ENCODE measurements around the gene SATL1.

Gene SATL1

DNA sequence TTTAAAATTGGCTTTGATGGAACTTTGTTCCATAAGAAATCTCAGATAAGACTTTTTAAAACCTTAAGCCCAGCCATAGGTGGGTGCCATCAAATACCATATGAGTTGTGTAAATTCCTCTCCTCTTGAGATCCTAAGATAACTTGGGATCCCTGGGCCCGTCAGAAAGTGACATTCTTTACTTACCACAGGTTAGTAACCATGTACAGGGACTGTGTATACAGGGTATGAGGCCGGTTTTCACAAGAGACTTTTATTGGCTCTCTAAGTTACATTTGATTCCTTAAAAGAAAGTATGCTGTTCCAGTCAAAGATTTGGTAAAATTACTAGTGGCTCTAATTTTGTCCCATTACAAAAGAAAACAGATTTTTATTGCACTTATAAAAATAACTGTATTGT, 129.8 kb downstream of the SATL1 start:
- Histone ChIP-seq H3K36me3 (no peaks in the 10 kb centered on the region), H3K27me3 (ENCODE audit: insufficient read depth, low read depth, severe bottlenecking) (no peaks in the 10 kb centered on the region), H3K27ac (no peak overlapping the region), H3K4me3 (ENCODE audit: low read depth, low read length) (no peak overlapping the region), H3K9me3 (ENCODE audit: severe bottlenecking) (no peaks in the 10 kb centered on the region)
- TF ChIP-seq, protein P1, sequence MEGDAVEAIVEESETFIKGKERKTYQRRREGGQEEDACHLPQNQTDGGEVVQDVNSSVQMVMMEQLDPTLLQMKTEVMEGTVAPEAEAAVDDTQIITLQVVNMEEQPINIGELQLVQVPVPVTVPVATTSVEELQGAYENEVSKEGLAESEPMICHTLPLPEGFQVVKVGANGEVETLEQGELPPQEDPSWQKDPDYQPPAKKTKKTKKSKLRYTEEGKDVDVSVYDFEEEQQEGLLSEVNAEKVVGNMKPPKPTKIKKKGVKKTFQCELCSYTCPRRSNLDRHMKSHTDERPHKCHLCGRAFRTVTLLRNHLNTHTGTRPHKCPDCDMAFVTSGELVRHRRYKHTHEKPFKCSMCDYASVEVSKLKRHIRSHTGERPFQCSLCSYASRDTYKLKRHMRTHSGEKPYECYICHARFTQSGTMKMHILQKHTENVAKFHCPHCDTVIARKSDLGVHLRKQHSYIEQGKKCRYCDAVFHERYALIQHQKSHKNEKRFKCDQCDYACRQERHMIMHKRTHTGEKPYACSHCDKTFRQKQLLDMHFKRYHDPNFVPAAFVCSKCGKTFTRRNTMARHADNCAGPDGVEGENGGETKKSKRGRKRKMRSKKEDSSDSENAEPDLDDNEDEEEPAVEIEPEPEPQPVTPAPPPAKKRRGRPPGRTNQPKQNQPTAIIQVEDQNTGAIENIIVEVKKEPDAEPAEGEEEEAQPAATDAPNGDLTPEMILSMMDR (IDR thresholded peaks at IDR 0.05; ENCODE audit: low read depth, low read length): no peak
- no peak for DNase-seq

DNA sequence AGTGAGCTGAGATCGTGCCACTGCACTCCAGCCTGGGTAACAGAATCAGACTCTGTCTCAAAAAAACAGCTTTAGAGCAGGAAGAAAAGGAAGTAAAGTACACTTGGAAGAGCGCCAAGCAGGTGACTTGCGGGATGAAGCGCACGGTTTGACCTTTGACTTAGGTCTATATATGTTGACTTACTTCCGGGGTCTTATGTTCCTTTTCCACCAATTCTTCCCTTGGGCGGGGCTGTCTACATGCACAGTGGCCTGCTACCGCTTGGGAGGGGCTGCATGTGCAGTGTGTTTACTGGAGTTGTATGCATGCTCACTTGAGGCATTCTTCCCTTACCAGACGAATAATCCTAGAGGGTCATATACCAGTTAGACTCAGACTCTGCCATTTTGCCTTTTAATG, 131.3 kb downstream of the SATL1 start:
- no peak overlapping the region for H3K27ac ChIP-seq
- DNase-seq: no peak
- no peaks in the 10 kb centered on the region for H3K27me3 ChIP-seq (ENCODE audit: insufficient read depth, low read depth, severe bottlenecking)
- TF ChIP-seq, protein P1 (IDR thresholded peaks at IDR 0.05; ENCODE audit: low read depth, low read length): no peak
- no peaks in the 10 kb centered on the region for H3K9me3 ChIP-seq (ENCODE audit: severe bottlenecking)
- H3K4me3 ChIP-seq (ENCODE audit: low read depth, low read length): no peak overlapping the region
- H3K36me3 ChIP-seq: no peaks in the 10 kb centered on the region

DNA sequence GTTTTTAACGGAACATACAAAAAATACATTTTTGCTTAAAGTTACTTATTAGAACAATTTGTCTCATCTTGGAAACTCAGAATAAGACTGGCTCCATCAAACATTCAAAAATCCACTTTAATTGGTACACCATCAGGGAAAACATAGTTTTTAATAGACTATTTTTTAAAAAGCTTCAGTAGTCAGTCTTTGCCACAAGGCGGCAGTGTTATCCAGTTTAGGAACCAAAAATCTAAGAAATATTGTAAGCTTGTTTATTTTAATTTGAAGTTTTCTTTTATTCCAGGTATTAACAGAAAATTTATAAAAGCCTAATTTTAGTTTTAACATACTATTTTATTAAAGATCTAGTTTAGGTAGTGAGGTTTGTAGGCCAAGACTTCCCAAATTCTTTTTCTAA, 132.2 kb downstream of the SATL1 start:
- no peaks in the 10 kb centered on the region for H3K9me3 ChIP-seq (ENCODE audit: severe bottlenecking)
- H3K4me3 ChIP-seq (ENCODE audit: low read depth, low read length): no peak overlapping the region
- no peak for DNase-seq
- no peaks in the 10 kb centered on the region for H3K27me3 ChIP-seq (ENCODE audit: insufficient read depth, low read depth, severe bottlenecking)
- TF ChIP-seq, protein P1 (IDR thresholded peaks at IDR 0.05; ENCODE audit: low read depth, low read length): 0 out of 2 replicates have a peak, but pooled peaks have one; percentile 21
- no peaks in the 10 kb centered on the region for H3K36me3 ChIP-seq
- H3K27ac ChIP-seq: no peak overlapping the region

DNA sequence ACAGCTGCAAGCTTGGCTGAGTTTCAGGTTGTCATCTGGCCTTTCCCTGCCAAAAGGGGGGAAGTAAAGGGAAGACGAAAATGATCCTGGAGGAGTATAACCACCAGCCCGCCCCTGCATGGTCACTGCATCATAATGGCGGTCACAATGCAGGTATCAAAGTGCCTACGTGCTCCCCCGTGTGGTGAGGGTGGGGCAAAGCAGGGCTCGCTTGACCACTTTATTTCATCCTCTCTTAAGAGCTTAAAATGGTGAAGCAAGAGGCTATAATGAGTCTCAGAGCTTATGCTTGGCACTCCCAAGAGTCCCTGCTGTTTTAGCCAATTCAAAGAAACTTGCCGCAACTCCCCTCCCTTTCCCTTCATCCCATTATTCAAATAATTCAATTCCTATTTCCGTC, 134.3 kb downstream of the SATL1 start:
- Histone ChIP-seq H3K9me3 (ENCODE audit: severe bottlenecking) (no peaks in the 10 kb centered on the region), H3K4me3 (ENCODE audit: low read depth, low read length) (no peak overlapping the region), H3K27ac (no peak overlapping the region), H3K27me3 (ENCODE audit: insufficient read depth, low read depth, severe bottlenecking) (peaks cover 2% of the 10 kb centered on the region), H3K36me3 (no peaks in the 10 kb centered on the region)
- TF ChIP-seq, protein P1 (IDR thresholded peaks at IDR 0.05; ENCODE audit: low read depth, low read length): peak; percentile 78
- DNase-seq: peak; percentile 54

DNA sequence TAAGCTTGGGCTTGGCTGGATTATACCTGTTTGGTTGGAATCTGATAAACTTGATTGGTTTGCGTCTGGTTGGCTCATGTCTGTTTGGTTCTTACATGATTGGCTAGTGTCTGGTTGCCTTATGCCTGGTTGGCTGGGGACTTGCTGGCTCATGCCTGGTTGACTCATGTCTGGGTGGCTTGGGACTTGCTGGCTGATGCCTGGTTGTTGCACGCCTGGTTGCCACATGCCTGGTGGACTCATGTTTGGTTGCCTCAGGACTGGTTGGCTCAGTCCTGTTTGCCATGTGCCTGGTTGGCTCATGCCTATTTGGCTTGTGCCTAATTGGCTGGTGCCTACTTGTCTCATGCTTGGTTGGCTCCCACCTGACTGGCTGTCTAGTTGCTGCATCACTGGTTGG, 135.4 kb downstream of the SATL1 start:
- Histone ChIP-seq H3K27me3 (ENCODE audit: insufficient read depth, low read depth, severe bottlenecking) (peaks cover 2% of the 10 kb centered on the region), H3K9me3 (ENCODE audit: severe bottlenecking) (no peaks in the 10 kb centered on the region), H3K27ac (no peak overlapping the region), H3K4me3 (ENCODE audit: low read depth, low read length) (no peak overlapping the region), H3K36me3 (no peaks in the 10 kb centered on the region)
- TF ChIP-seq, protein P1 (IDR thresholded peaks at IDR 0.05; ENCODE audit: low read depth, low read length): no peak
- DNase-seq: no peak

DNA sequence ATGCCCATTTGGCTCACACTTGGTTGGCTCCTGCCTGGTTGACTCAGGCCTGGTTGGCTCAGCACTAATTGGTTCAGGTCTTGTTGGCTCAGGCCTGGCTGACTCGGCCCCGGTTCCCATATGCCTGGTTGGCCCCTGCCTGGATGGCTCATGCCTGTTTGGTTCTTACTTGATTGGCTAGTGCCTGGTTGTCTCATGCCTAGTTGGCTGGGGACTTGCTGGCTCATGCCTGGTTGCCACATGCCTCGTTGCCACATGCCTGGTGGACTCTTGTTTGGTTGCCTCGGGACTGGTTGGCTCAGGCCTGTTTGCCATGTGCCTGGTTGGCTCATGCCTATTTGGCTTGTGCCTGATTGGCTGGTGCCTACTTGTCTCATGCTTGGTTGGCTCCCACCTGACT, 136.2 kb downstream of the SATL1 start:
- no peak for DNase-seq
- Histone ChIP-seq H3K9me3 (ENCODE audit: severe bottlenecking) (no peaks in the 10 kb centered on the region), H3K36me3 (no peaks in the 10 kb centered on the region), H3K27me3 (ENCODE audit: insufficient read depth, low read depth, severe bottlenecking) (peaks cover 2% of the 10 kb centered on the region), H3K4me3 (ENCODE audit: low read depth, low read length) (no peak overlapping the region), H3K27ac (no peak overlapping the region)
- TF ChIP-seq, protein P1 (IDR thresholded peaks at IDR 0.05; ENCODE audit: low read depth, low read length): no peak

Measured in WERI-Rb-1 (cell line).